ENCODE measurements around the gene BRSK1.
A peak's percentile ranks its signal among the peaks of the same experiment; 100 is the strongest.

BRSK1 gene

DNA sequence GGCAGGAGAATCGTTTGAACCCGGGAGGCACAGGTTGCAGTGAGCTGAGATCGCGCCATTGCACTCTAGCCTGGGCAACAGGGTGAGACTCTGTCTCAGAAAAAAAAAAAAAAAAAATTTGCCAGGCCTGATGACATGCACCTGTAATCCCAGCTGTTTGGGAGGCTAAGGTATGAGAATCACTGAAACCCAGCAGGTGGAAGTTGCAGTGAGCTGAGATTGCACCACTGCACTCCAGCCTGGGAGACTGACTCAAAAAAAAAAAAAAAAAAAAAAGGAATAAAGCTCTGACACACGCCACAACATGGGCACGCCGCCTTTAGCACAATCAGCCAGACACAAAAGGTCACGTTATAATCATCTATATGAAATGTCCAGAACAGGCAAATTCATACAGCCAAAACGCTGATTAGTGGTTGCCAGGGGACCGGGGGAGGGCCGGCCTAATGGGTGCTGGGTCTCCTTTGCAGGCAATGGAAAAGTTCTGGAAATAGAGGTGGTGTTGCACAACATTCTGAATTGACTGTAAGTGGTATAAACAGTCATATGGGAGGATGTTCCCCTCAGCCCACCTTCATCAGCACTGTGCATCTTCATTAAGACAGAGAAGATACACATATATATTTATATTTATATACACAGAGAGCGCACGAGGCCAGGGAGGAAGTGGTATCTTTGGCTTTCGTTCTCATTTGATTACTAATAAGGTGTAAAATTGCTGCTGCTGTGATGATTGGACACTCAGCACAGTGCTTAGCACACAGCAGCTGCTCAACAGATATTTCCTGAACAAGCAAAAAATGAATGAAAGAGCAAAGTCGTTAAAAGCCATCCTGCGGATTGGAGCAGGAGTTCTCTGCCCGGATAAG is 7.7 kb upstream of the BRSK1 start:
- DNase-seq, result peak; percentile 64

DNA sequence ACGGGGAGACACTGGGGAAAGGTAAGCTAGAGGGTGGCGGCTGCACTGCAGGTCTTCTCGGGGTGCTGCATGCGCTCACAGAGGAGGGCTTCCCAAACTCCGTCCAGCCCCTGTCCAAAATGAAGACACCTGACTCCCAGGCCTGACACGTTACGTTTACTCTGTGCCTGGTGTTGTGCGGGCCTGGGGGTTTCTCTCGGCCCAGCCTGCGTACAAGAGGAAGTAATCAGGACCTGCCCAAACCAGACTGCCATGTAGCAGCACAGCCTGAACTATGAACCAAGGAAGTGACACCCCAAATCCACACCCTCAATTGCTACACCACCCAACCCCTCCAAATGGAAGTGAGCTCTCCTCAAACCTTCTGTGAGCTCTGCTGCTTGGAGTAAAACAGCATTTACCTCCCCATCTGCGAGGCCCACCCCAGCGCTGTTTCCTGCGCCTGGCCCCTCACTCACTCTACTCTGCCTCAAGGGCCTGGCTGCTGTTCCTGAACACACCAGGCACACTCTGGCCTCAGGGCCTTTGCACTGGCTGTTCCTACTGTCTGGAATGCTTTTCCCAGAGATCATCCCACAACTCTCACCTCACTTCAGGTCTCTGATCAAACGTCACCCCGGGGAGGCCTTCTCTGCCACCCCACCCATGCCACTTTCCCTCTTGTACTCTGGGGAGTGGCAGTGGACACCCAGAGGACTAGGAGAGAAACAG is 6.9 kb upstream of the BRSK1 start:
- peak; percentile 34 for DNase-seq

DNA sequence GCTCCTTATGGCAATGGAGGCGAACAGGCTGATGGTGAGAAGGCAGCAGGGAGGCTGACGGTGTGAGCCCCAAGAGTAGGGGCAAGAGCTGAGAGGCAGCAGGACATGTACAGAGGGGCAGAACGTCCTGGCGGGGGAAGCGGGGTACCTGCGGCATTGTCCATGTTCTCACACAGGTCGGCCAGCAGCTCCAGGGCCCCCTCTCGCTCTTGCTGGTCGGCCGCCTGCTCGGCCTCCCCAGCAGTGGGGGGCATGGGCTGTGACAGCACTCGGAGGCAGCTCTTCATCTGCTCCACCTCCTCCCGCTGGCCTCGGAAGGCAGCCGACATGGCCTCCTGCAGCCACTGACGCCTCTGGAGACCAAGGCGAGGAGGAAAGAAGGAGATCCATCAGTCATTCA is 6.3 kb upstream of the BRSK1 start:
- DNase-seq, result no peak

DNA sequence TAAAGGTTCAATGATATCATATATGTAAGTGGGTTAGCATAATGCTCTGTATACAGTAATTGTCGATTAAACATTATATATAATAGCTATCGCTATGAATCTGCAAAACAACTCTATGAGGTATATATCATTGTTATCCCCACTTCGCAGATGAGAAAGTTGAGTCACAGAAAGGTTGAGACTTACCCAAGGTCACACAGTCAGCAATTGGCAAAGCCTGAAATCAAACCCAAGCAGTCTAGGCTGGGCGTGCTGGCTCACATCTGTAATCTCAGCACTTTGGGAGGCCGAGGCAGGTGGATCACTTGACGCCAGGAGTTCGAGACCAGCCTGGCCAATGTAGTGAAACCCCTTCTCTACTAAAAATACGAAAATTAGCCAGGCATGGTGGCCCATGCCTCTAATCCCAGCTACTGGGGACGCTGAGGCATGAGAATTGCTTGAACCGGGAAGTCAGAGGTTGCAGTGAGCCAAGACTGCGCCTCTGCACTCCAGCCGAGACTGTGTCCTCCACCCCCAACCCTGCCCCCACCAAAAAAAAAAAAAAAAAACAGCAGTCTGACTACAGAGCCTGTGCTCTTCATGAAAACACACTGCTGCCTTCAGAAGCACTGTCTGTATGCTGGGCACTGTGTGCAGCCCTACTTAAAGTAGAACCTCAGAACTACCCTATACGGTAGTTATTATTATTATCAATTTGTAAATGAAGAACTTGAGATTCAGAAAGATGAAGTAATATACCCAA is 5.2 kb upstream of the BRSK1 start:
- DNase-seq, result no peak

- DNase-seq, result no peak
Measured at GRCh38 chr19:55279340-55279739, 4.5 kb upstream of the BRSK1 start.

DNA sequence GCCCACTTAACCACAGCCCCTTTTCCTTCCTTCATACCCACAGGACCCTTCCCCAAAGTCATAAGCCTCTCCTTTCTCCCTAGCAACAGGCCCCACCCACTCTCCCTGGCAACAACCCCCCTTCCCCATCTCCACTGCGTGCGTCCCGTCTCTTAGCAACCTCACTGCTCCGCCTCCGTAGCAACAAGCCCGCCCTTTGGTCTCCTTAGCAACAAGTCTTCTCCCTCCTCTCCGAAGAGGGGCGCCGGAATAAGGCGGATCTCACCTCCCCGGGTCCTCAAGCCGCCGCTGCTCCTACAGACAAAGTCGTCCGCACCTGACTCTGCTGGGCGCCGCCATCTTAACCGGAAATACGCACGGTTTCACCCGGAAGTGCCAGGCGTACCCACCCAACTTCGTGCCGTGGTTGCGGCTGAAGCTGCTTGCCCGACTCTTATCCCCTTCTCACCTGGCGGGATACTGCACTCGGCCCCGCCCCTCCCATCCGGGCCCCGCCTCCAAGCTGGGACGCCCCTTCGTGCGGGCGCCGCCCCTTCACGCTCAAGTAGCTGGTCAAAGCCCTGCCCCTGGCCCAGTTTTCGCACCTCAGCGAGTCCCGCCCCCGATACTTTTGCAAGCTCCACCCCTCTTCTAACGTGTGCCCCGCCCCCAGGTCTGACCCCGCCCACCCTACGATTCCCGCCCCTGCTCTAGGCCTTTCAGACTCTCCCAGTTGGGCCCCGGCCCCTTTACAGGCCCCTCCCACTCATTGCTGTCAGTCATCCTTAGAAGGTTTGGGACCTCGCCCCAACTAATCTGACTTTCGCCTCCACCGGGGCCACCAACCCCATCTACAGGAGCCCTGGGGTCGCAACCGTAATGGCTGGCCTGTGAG is 3.8 kb upstream of the BRSK1 start, which contains the start of gene HSPBP1:
TSS of gene HSPBP1 (minus strand) at position 341 of the 874 bp plus-strand sequence. CDS start 502 bp downstream, outside the sequence.
- DNase-seq, result peak; percentile 98

DNA sequence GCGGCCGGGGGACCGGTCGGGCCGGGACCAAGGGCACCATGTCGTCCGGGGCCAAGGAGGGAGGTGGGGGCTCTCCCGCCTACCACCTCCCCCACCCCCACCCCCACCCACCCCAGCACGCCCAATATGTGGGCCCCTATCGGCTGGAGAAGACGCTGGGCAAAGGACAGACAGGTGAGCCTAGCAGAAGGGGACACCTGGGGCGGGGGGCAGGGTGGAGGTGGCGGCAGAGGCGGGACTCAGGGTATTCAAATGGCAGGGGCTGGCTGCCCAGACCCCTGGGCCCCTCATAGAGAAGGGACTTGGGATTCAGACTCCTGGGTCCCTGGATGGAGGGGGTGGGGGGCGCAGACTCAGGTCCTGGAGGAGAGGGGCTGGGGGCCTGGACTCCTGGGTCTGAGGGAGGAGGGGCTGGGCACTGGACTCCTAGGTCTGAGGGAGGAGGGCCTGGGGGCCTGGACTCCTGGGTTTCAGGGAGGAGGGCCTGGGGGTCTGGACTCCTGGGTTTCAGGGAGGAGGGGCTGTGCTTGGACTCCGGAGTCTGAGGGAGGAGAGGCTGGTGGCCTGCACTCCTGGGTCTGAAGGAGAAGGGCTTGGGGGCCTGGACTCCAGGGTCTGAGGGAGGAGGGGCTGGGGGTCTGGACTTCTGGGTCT is 735 bp downstream of the BRSK1 start:
- DNase-seq, result no peak

GRCh38 chr19:55285229-55285890 is 1.6 kb downstream of the BRSK1 start:
- DNase-seq, result no peak

GRCh38 chr19:55287361-55288079 is 3.7 kb downstream of the BRSK1 start:
- no peak for DNase-seq

DNA sequence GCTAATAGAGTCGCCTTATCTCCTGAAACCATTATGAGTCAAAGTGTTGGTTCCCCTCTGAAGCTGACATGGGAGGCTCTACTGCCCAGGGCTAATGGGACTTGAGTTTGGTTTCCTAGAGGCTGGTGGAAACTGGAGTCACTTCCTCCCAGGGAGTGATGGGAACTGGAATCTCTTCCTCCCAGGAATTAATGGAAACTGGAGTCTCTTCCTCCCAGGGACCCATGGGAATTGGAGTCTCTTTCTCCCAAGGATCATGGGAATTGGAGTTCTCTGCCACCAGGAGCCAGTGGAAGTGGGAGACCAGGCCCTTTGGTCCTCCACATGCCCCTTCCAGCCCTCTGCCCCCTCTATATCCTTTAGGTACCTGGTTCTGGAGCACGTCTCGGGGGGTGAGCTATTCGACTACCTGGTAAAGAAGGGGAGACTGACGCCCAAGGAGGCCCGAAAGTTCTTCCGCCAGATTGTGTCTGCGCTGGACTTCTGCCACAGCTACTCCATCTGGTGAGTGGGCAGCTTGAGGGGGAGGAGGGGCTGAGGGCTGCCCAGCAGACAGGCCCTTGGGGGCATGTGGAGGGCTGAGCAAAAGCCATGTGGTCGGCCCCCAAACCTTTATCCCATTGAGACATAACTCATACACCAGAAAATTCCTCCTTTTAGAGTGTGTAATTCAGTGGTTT is 5.5 kb downstream of the BRSK1 start:
- no peak for DNase-seq

DNA sequence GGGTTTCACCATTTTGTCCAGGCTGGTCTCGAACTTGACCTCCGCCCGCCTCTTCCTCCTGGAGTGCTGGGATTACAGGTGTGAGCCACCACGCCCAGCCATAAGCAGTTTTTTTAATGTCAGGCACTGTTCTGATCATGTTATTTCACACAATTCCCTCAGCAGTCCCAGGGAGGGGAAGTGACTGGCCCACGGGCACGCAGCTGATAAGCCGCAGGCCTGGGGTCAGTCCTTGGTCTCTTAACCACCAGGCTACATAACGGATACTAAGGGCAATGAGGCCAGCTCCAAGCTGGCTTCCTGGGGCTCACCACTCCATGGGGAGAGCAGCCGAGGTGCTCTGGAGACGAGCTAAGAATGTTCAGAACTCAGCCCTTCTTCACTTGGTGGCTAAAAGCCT is 13.5 kb downstream of the BRSK1 start:
- DNase-seq, result no peak

GRCh38 chr19:55299991-55300390 is 16.2 kb downstream of the BRSK1 start:
- DNase-seq, result no peak

DNA sequence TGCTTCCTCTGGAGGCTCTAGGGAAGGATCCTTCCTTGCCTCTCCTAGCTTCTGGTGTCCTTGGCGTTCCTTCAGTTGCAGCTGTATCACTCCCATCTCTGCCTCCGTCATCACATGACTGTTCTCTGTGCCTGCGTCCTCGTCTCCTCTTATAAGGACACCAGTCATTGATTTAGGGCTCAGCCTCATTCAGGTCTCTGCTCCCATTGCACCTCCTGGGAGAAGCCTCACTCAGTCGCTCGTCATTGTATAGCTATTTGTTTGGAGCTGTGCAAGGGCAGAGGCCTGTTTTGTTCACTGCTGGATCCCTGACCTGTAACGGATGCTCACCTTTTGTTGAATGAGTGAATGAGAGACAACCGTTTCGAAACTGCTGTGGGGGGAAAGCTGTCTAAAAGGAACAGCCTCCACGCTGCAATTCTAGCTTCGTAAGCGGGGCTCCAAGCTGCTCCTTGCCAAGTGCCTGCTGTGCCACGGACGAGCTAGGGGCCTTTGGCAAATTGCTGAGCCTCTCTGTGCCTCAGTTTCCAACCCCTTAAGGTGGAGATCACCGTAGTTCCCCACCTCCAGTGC is 17.2 kb downstream of the BRSK1 start:
- no peak for DNase-seq

DNA sequence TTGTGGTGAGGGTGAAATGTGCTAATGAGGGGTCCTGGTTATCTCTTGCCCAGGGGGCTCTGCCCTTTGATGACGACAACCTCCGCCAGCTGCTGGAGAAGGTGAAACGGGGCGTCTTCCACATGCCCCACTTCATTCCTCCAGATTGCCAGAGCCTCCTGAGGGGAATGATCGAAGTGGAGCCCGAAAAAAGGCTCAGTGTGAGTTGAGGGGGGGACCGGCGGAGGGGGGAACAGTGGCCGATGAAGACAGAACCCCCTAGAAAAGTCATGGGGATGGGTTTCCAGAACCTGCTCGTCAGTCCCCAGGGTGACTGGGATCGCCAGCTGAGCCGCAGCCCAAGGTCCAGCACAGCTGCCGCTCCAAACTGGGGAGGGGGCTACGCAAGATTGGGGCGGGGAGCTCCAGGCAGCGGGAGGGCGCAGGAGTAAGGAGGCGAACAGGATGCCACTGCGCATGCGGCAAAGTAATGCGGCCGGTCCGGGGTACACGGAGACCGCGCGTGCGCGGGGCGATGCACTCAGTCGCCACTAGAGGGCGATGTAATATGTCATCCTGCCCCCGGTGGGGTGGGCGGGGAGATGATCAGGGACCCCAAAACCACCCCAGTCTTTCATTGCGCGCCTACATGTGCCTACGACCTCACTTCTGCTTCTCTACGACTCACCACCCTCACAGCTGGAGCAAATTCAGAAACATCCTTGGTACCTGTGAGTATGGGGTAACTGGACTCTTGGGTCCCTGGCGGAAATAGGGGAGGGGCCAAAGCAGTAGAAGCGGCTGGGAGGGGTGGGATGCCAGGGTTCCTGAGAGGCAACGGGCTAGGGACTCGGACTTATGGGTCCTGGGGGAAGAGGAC is 17.9 kb downstream of the BRSK1 start:
- DNase-seq, result peak; percentile 93

DNA sequence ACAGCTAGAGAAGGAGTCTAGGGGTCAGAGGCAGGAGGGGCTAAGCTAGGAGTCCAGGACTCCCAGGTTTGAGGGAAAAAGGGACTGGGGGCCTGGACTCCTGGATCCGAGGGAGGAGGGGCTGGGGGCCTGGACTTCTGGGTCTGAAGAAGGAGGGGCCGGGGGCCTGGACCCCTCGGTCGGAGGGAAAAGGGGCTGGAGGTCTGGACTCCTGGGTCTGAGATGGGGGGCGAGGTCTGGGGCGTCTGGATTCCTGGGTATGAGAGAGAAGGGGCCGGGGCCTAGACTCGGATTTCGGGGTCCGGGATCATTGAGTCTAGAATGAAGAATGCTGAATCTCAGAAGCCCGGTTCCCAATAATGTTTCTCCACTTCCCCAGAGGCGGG is 18.5 kb downstream of the BRSK1 start:
- DNase-seq, result no peak

GRCh38 chr19:55303477-55303876 is 19.7 kb downstream of the BRSK1 start:
- DNase-seq, result no peak

GRCh38 chr19:55304279-55304978 is 20.6 kb downstream of the BRSK1 start:
- peak; percentile 30 for DNase-seq

GRCh38 chr19:55304980-55305379 is 21.2 kb downstream of the BRSK1 start:
- no peak for DNase-seq

Measured in CD4-positive, alpha-beta T cell treated with Interleukin-17A for 1 hour (primary cell).